CD4-positive, alpha-beta memory T cell (primary cell): Measurements from ENCODE around the gene FOXJ3. TPM values are rescaled to one million over a fixed set of nuclear protein-coding genes. Genes with fewer than 3 reads are reported as not detected.

ENCODE experiments used
- CTCF ChIA-PET: fragments of 350-600 bp; sonication (Branson Sonifier 250); formaldehyde crosslinking; loops from one replicate; lab custom pipeline; 2021; ENCODE audit warnings: inconsistent platforms; ENCODE audit not compliant: partially characterized antibody; lab: Charles Lee
- POLR2A ChIA-PET: fragments of 350-600 bp; sonication (Branson Sonifier 250); formaldehyde crosslinking; loops from one replicate; lab custom pipeline; 2021; ENCODE audit not compliant: partially characterized antibody; lab: Charles Lee
- DNase-seq, 5 donors: peaks; one replicate each; pipeline versions ENCODE4 v3.0.0 to v3.0.0-alpha.2; 2020 to 2022; ENCODE audit warnings: mixed read lengths in 1 of 5
- H3K27ac ChIP-seq: one replicate; pipeline ENCODE4 v1.7.0; 2013; ENCODE audit warnings: low read depth, low read length
- H3K27me3 ChIP-seq: 2 replicates; pipeline ENCODE4 v1.7.0; 2013; ENCODE audit warnings: mild to moderate bottlenecking, low read length, moderate library complexity; ENCODE audit not compliant: insufficient read depth
- H3K36me3 ChIP-seq: 2 replicates; pipeline ENCODE4 v1.7.0; 2013; ENCODE audit warnings: mild to moderate bottlenecking, low read length, moderate library complexity; ENCODE audit not compliant: insufficient read depth
- H3K4me1 ChIP-seq: 2 replicates; pipeline ENCODE4 v1.7.0; 2013; ENCODE audit warnings: mild to moderate bottlenecking, low read length, moderate library complexity; ENCODE audit not compliant: insufficient read depth
- H3K4me3 ChIP-seq, 2 donors: one replicate each; pipeline ENCODE4 v1.7.0; 2013; ENCODE audit warnings: low read length in 2 of 2, mild to moderate bottlenecking in 1 of 2
- H3K9me3 ChIP-seq, 2 donors: one replicate each; pipeline ENCODE4 v1.7.0; 2013; ENCODE audit warnings: low read length in 2 of 2, control low read depth in 1 of 2; ENCODE audit not compliant: control insufficient read depth in 1 of 2
- H3K27ac Mint-ChIP-seq, 7 donors: one replicate each; pipeline ENCODE4 v1.8.0; 2020 to 2021; ENCODE audit warnings: mixed read lengths in 7 of 7, mild to moderate bottlenecking in 6 of 7, inconsistent platforms in 3 of 7, moderate library complexity in 3 of 7
- H3K27me3 Mint-ChIP-seq, 2 donors: one replicate each; pipeline ENCODE4 v1.8.0; 2020 to 2021; ENCODE audit warnings: mixed read lengths in 2 of 2
- H3K36me3 Mint-ChIP-seq, 2 donors: one replicate each; pipeline ENCODE4 v1.8.0; 2020 to 2021; ENCODE audit warnings: mixed read lengths in 2 of 2, inconsistent platforms in 1 of 2, mild to moderate bottlenecking in 1 of 2
- H3K4me1 Mint-ChIP-seq, 4 donors: one replicate each; pipeline ENCODE4 v1.8.0; 2020 to 2021; ENCODE audit warnings: mixed read lengths in 4 of 4, mild to moderate bottlenecking in 1 of 4
- H3K4me3 Mint-ChIP-seq, 8 donors: one replicate each; pipeline ENCODE4 v1.8.0; 2020 to 2021; ENCODE audit warnings: mixed read lengths in 8 of 8, mild to moderate bottlenecking in 7 of 8, moderate library complexity in 6 of 8, inconsistent platforms in 3 of 8
- H3K9me3 Mint-ChIP-seq, 8 donors: one replicate each; pipeline ENCODE4 v1.8.0; 2020 to 2021; ENCODE audit warnings: mixed read lengths in 8 of 8, mild to moderate bottlenecking in 5 of 8, inconsistent platforms in 3 of 8, moderate library complexity in 1 of 8
- intact Hi-C: fragments of 100-400 bp; cut with micrococcal nuclease; formaldehyde crosslinking; loops from one replicate; pipeline ENCODE4 v1.15.1; 2023
- polyA plus RNA-seq, 2 donors: library from polyadenylated mRNA; unstranded; fragments of 300-500 nt; fragmentation: Illumina TruSeq; gene quantifications; one replicate each; pipeline ENCODE4 v1.2.3, GENCODE V29; 2021
- total RNA-seq, 2 experiments: library from RNA; stranded (reverse); gene quantifications; one replicate each; pipeline ENCODE4 v1.2.3, GENCODE V29; 2021

Gene FOXJ3
- total and polyA plus RNA-seq, 4 experiments from 2014 or later: 23.7 to 102 (median 72.0) TPM

DNA sequence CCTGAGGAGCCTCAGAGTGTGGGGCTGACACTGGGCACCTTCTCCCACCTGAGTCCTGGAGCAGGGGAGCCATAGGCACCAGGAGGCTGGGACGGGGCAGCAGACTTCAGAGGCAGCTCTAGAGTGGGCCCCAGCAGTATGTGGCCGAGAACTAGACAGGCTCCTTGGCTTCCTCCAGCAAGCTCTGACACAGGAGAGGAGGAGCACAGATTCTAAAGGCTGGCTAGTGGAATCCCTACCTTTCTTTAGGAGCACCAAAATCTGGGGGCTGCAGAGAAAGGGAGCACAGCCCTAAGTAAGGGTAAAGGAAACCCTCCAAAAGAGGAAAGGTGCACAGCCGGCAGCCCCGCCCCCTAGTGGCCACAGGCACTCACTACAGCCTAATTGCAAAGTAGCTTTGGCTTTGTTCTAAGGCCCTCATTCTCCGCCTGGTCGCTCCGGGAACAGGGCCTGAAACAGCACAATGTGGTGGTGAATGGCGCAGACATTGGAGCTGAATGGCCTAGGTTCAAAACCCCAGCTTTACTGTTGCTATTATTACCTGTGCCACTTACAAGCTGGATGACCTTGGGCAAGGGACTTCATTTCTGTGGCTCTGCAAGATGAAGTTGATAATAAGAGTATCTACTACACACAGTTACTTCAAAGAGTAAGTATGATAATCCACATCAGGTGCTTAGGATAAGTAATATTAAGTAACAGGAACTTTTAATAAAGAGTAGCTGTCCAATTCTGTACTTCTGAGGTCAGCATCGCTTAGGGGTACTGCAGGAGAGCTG, 161.7 kb downstream of the FOXJ3 start:
- Histone ChIP-seq H3K4me3 (no peak overlapping the region), H3K27me3 (no peaks in the 10 kb centered on the region), H3K36me3 (no peaks in the 10 kb centered on the region), H3K9me3 (no peaks in the 10 kb centered on the region), H3K4me1 (no peaks in the 10 kb centered on the region), H3K27ac (no peak overlapping the region)
- no peaks in the 10 kb centered on the region for H3K27me3 Mint-ChIP-seq
- no peak overlapping the region for H3K4me3 Mint-ChIP-seq
- peaks cover 0 to 4% (median 1%) of the 10 kb centered on the region in 4 donors for H3K4me1 Mint-ChIP-seq
- H3K9me3 Mint-ChIP-seq: peaks cover 0 to 3% (median 0%) of the 10 kb centered on the region in 8 donors
- peak overlapping the region in 2 of 7 donors; percentile 45 to 55 for H3K27ac Mint-ChIP-seq
- DNase-seq: peak; percentile 46 to 60 (median 52)
- ChIA-PET CTCF (interaction anchor here (0.6 to 6.2 kb wide), 61 partner anchors 10 to 1922 kb away, joined by 3 to 60 read pairs (median 4); partner anchors contain the start of genes FOXJ3 and GUCA2A), POLR2A (interaction anchor here (1.1 to 1.5 kb wide), 4 partner anchors 10 to 600 kb away, joined by 3 to 8 read pairs (median 3); partner anchors contain the start of gene PPCS)
- intact Hi-C loops: loop anchor here (1.0 kb wide), 1 partner anchor 26 kb away; no protein-coding TSS in a partner anchor
- H3K36me3 Mint-ChIP-seq: peaks cover 3 to 7% of the 10 kb centered on the region in 2 donors

DNA sequence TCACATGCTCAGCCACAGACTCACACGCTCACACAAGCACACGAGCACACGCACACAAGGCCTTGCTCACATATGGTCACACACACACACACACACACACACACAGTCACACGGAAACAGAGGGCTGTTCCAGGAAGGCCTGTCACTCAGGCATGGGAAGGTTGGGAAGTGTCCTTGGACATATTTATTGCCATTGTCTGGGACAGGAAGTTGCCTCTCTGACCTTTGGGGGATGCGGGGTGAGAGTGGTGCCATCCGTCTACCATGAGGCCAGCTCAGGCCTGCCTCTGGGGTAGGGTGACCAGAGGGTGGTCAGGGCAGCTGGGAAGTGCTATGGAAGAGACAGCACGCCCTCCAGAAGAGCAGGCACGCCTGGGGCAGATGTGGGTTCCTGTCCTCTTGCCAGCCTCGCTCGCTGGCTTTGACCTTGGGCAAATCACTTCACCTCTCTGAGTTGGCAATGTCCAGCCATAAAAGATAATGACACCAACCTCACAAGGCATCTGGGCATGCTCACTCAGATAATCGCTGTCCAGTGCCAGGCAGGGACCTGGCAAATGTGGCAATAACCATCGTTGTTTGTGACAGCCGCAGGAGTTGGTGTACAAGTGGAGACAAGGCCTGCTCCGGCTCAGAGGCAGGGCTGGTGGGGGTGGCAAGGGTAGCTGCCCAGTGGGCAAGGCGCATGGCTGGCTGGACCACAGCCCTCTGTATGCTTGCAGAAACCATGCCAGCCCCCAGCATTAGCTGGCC, 162.5 kb downstream of the FOXJ3 start:
- Mint-ChIP-seq H3K9me3 (peaks cover 0 to 3% (median 0%) of the 10 kb centered on the region in 8 donors), H3K4me3 (no peak overlapping the region), H3K27me3 (no peaks in the 10 kb centered on the region), H3K4me1 (peaks cover 0 to 4% (median 1%) of the 10 kb centered on the region in 4 donors), H3K27ac (no peak overlapping the region), H3K36me3 (peaks cover 3% of the 10 kb centered on the region in 2 donors)
- H3K36me3 ChIP-seq: no peaks in the 10 kb centered on the region
- H3K4me3 ChIP-seq: no peak overlapping the region
- intact Hi-C loops: loop anchor here (1.0 kb wide), 1 partner anchor 25 kb away; no protein-coding TSS in a partner anchor
- no peaks in the 10 kb centered on the region for H3K27me3 ChIP-seq
- POLR2A ChIA-PET: interaction anchor here (1.2 to 1.4 kb wide), 2 partner anchors 11 to 369 kb away, joined by 3 to 8 read pairs; no protein-coding TSS in a partner anchor
- H3K27ac ChIP-seq: no peak overlapping the region
- DNase-seq: no peak
- no peaks in the 10 kb centered on the region for H3K9me3 ChIP-seq
- CTCF ChIA-PET: interaction anchor here (0.9 to 6.2 kb wide), 26 partner anchors 10 to 598 kb away, joined by 3 to 60 read pairs (median 6); partner anchors contain the start of genes FOXJ3 and GUCA2A
- H3K4me1 ChIP-seq: no peaks in the 10 kb centered on the region

GRCh38 chr1:42171679-42172266, 163.3 kb downstream of the FOXJ3 start:
- peaks cover 0 to 3% (median 0%) of the 10 kb centered on the region in 8 donors for H3K9me3 Mint-ChIP-seq
- Histone ChIP-seq H3K9me3 (no peaks in the 10 kb centered on the region), H3K4me1 (no peaks in the 10 kb centered on the region), H3K27me3 (no peaks in the 10 kb centered on the region), H3K36me3 (no peaks in the 10 kb centered on the region), H3K27ac (no peak overlapping the region), H3K4me3 (no peak overlapping the region)
- H3K27ac Mint-ChIP-seq: peak overlapping the region in 1 of 7 donors; percentile 64
- CTCF ChIA-PET: interaction anchor here (1.2 to 6.2 kb wide), 6 partner anchors 9 to 597 kb away, joined by 3 to 60 read pairs (median 18); partner anchors contain the start of gene GUCA2A
- intact Hi-C loops: no loop called here
- H3K36me3 Mint-ChIP-seq: peaks cover 1 to 2% of the 10 kb centered on the region in 2 donors
- H3K27me3 Mint-ChIP-seq: no peaks in the 10 kb centered on the region
- POLR2A ChIA-PET: no interaction called here
- no peak for DNase-seq
- H3K4me1 Mint-ChIP-seq: peaks cover 0 to 4% (median under 1%) of the 10 kb centered on the region in 4 donors
- H3K4me3 Mint-ChIP-seq: peak overlapping the region in 1 of 8 donors; percentile 37

DNA sequence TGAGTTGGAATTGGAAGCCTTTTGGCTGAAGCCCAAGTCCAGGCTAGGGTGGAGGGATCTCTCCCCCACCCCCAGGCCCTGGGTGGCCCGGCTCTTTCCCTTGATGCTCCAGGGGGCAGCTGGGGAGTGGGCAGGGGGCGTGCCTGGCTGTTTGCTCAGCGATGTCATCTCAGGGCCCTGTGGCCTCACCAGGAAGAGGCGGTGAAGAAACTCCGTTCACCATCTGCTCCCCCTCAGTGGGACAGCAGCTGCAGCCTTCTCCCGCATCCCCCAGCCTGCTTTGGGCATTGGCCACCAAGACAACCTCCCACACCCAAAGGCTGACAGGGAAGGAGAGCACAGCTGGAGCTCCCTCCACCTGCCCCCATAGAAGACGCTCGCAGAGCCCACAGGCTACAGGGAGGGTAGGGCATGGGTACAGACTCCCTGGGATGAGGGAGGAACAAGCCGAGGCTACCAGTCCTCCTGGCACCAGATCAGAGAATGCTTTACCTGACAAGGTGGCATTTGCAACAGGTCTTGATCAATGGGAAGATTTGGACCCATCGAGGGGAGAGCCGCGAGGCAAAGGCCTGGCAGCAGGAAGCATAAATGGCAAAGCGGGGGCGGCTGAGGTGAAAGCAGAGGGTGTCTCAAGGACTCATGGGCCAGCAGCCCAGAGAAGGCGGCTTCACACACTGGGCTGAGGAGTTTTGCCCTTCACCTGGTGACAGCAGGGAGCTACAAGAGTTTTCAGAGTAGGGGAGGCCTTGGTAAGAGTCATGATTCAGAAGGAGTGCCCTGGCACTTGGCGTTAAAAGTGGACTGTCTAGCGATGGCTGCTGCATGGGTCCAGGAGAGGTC, 164.0 kb downstream of the FOXJ3 start:
- ChIA-PET POLR2A (no interaction called here), CTCF (interaction anchor here (1.2 to 6.2 kb wide), 6 partner anchors 7 to 596 kb away, joined by 3 to 60 read pairs (median 16); partner anchors contain the start of gene GUCA2A)
- no peak for DNase-seq
- no peak overlapping the region for H3K27ac ChIP-seq
- no peaks in the 10 kb centered on the region for H3K36me3 Mint-ChIP-seq
- H3K4me1 Mint-ChIP-seq: peaks cover 0 to 4% (median 0%) of the 10 kb centered on the region in 4 donors
- no peak overlapping the region for H3K4me3 ChIP-seq
- no peaks in the 10 kb centered on the region for H3K27me3 ChIP-seq
- peaks cover 0 to 3% of the 10 kb centered on the region in 2 donors for H3K27me3 Mint-ChIP-seq
- H3K9me3 ChIP-seq: no peaks in the 10 kb centered on the region
- H3K27ac Mint-ChIP-seq: peak overlapping the region in 1 of 7 donors; percentile 8
- no peaks in the 10 kb centered on the region for H3K4me1 ChIP-seq
- H3K4me3 Mint-ChIP-seq: peak overlapping the region in 2 of 8 donors; percentile 9 to 37
- intact Hi-C loops: no loop called here
- peaks cover 0 to 3% (median 0%) of the 10 kb centered on the region in 8 donors for H3K9me3 Mint-ChIP-seq
- no peaks in the 10 kb centered on the region for H3K36me3 ChIP-seq

DNA sequence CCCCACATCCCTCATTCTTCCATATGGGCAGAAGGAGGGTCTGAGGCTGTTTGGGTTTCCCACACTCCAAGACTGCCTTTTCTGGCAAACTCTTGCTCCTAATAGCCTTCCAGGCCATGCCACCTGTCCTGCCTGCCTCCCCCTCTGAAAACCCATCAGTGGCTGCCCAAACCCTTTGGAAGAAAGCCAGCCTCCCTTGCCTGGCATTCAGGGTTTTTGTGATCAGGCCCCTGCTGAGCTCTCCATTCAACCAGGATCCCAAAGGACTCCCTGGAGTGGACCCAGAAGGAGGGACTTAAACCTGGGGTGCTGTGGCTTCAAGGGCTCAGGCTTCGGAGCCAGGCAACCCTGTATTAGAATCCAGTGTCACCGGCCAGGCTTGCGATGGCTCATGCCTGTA, 166.3 kb downstream of the FOXJ3 start:
- Mint-ChIP-seq H3K4me3 (no peak overlapping the region), H3K4me1 (peaks cover 0 to 4% (median 0%) of the 10 kb centered on the region in 4 donors), H3K27ac (no peak overlapping the region), H3K36me3 (no peaks in the 10 kb centered on the region), H3K27me3 (peaks cover 0 to 6% of the 10 kb centered on the region in 2 donors), H3K9me3 (peaks cover 0 to 3% (median 0%) of the 10 kb centered on the region in 8 donors)
- no peak for DNase-seq
- no peaks in the 10 kb centered on the region for H3K9me3 ChIP-seq
- intact Hi-C loops: no loop called here
- no peaks in the 10 kb centered on the region for H3K27me3 ChIP-seq
- POLR2A ChIA-PET: no interaction called here
- H3K27ac ChIP-seq: no peak overlapping the region
- no peaks in the 10 kb centered on the region for H3K36me3 ChIP-seq
- CTCF ChIA-PET: interaction anchor here (1.7 to 2.5 kb wide), 2 partner anchors 10 to 595 kb away, joined by 5 to 7 read pairs; no protein-coding TSS in a partner anchor
- no peaks in the 10 kb centered on the region for H3K4me1 ChIP-seq
- H3K4me3 ChIP-seq: no peak overlapping the region

GRCh38 chr1:42168391-42168670, 166.7 kb downstream of the FOXJ3 start:
- intact Hi-C loops: no loop called here
- H3K4me1 Mint-ChIP-seq: peaks cover 0 to 4% (median 0%) of the 10 kb centered on the region in 4 donors
- H3K27me3 ChIP-seq: no peaks in the 10 kb centered on the region
- H3K9me3 Mint-ChIP-seq: peaks cover 0 to 3% (median 0%) of the 10 kb centered on the region in 8 donors
- DNase-seq: no peak
- H3K27me3 Mint-ChIP-seq: peaks cover 0 to 6% of the 10 kb centered on the region in 2 donors
- no peak overlapping the region for H3K4me3 ChIP-seq
- no peaks in the 10 kb centered on the region for H3K4me1 ChIP-seq
- H3K36me3 Mint-ChIP-seq: no peaks in the 10 kb centered on the region
- ChIA-PET CTCF (interaction anchor here (0.6 to 2.5 kb wide), 3 partner anchors 10 to 594 kb away, joined by 3 to 7 read pairs (median 5); no protein-coding TSS in a partner anchor), POLR2A (no interaction called here)
- no peaks in the 10 kb centered on the region for H3K36me3 ChIP-seq
- H3K27ac Mint-ChIP-seq: no peak overlapping the region
- H3K4me3 Mint-ChIP-seq: no peak overlapping the region
- H3K27ac ChIP-seq: no peak overlapping the region
- no peaks in the 10 kb centered on the region for H3K9me3 ChIP-seq
